ENCODE measurements around the gene TMEM125.

TMEM125 gene

GRCh38 chr1:43272576-43273571, 3.1 kb downstream of the TMEM125 start:
- no peak overlapping the region for H3K27ac ChIP-seq (ENCODE audit: low read depth, low read length, poor library complexity, severe bottlenecking)
- no peak overlapping the region for H3K4me2 ChIP-seq (ENCODE audit: low read length)
- no peak overlapping the region for H3K4me3 ChIP-seq (ENCODE audit: low read depth, low read length, poor library complexity, severe bottlenecking)
- H3K9ac ChIP-seq (ENCODE audit: low read length) = no peak overlapping the region
- TF ChIP-seq EZH2 (IDR thresholded peaks at IDR 0.05; ENCODE audit: borderline replicate concordance, low read length) = no peak
- H3F3A ChIP-seq (ENCODE audit: insufficient read depth, low read length) = no peaks in the 10 kb centered on the region
- H3K4me1 ChIP-seq (ENCODE audit: insufficient read depth, low read length, severe bottlenecking) = peaks cover 3% of the 10 kb centered on the region
- peaks cover 6% of the 10 kb centered on the region for H3K27me3 ChIP-seq (ENCODE audit: insufficient read depth, low read length)
- H3K9me2 ChIP-seq (ENCODE audit: low read depth, low read length) = no peaks in the 10 kb centered on the region
- H4K20me1 ChIP-seq (ENCODE audit: insufficient read depth, low read length) = no peaks in the 10 kb centered on the region
- H3K36me3 ChIP-seq (ENCODE audit: insufficient read depth, low read length) = no peaks in the 10 kb centered on the region
- no peaks in the 10 kb centered on the region for H3K9me3 ChIP-seq (ENCODE audit: low read length)
- H2AFZ ChIP-seq (ENCODE audit: low read length) = no peak overlapping the region
- H3K79me2 ChIP-seq (ENCODE audit: insufficient read depth, low read length) = no peaks in the 10 kb centered on the region

- Histone ChIP-seq H3K79me2 (ENCODE audit: insufficient read depth, low read length) (no peaks in the 10 kb centered on the region), H3K4me2 (ENCODE audit: low read length) (no peak overlapping the region), H3K4me1 (ENCODE audit: insufficient read depth, low read length, severe bottlenecking) (peaks cover 3% of the 10 kb centered on the region), H3K27ac (ENCODE audit: low read depth, low read length, poor library complexity, severe bottlenecking) (no peak overlapping the region), H3K36me3 (ENCODE audit: insufficient read depth, low read length) (no peaks in the 10 kb centered on the region), H3F3A (ENCODE audit: insufficient read depth, low read length) (no peaks in the 10 kb centered on the region), H3K27me3 (ENCODE audit: insufficient read depth, low read length) (peaks cover 6% of the 10 kb centered on the region), H4K20me1 (ENCODE audit: insufficient read depth, low read length) (no peaks in the 10 kb centered on the region), H3K4me3 (ENCODE audit: low read depth, low read length, poor library complexity, severe bottlenecking) (no peak overlapping the region), H2AFZ (ENCODE audit: low read length) (no peak overlapping the region), H3K9me2 (ENCODE audit: low read depth, low read length) (no peaks in the 10 kb centered on the region), H3K9me3 (ENCODE audit: low read length) (no peaks in the 10 kb centered on the region), H3K9ac (ENCODE audit: low read length) (no peak overlapping the region)
- TF ChIP-seq EZH2 (IDR thresholded peaks at IDR 0.05; ENCODE audit: borderline replicate concordance, low read length) (no peak), CTCF (IDR thresholded peaks at IDR 0.05; ENCODE audit: low read length) (no peak)
These were observed 3.9 kb downstream of the TMEM125 start for GRCh38 chr1:43273708-43274107.

- no peaks in the 10 kb centered on the region for H3K79me2 ChIP-seq (ENCODE audit: insufficient read depth, low read length)
- H3K27ac ChIP-seq (ENCODE audit: low read depth, low read length, poor library complexity, severe bottlenecking) = no peak overlapping the region
- no peaks in the 10 kb centered on the region for H4K20me1 ChIP-seq (ENCODE audit: insufficient read depth, low read length)
- no peaks in the 10 kb centered on the region for H3K9me2 ChIP-seq (ENCODE audit: low read depth, low read length)
- H3K9me3 ChIP-seq (ENCODE audit: low read length) = no peaks in the 10 kb centered on the region
- H2AFZ ChIP-seq (ENCODE audit: low read length) = no peak overlapping the region
- peaks cover 3% of the 10 kb centered on the region for H3K4me1 ChIP-seq (ENCODE audit: insufficient read depth, low read length, severe bottlenecking)
- H3K36me3 ChIP-seq (ENCODE audit: insufficient read depth, low read length) = no peaks in the 10 kb centered on the region
- H3K4me3 ChIP-seq (ENCODE audit: low read depth, low read length, poor library complexity, severe bottlenecking) = no peak overlapping the region
- TF ChIP-seq EZH2 (IDR thresholded peaks at IDR 0.05; ENCODE audit: borderline replicate concordance, low read length) (no peak), CTCF (IDR thresholded peaks at IDR 0.05; ENCODE audit: low read length) (no peak)
- H3K4me2 ChIP-seq (ENCODE audit: low read length) = no peak overlapping the region; the same call in 1 of the 2 replicates
- no peak overlapping the region for H3K9ac ChIP-seq (ENCODE audit: low read length)
- peaks cover 6% of the 10 kb centered on the region for H3K27me3 ChIP-seq (ENCODE audit: insufficient read depth, low read length)
- no peaks in the 10 kb centered on the region for H3F3A ChIP-seq (ENCODE audit: insufficient read depth, low read length)
These were observed 4.5 kb downstream of the TMEM125 start for GRCh38 chr1:43274125-43274803.

All from OCI-LY1 (cell line).